GM18867 (cell line): ENCODE measurements around the gene KAZN.

ENCODE experiments used
- ATAC-seq: cut with Tn5 transposase; IDR thresholded peaks from one replicate; pipeline ENCODE4 v1.9.1; 2021; ENCODE audit warnings: mild to moderate bottlenecking, moderate library complexity; ENCODE audit not compliant: unreplicated experiment

KAZN gene

GRCh38 chr1:14945132-14946010 is 346.9 kb downstream of the KAZN start:
- ATAC-seq: no peak

- no peak for ATAC-seq
Measured at GRCh38 chr1:14946011-14946359, 347.5 kb downstream of the KAZN start.

GRCh38 chr1:14946684-14947238 is 348.3 kb downstream of the KAZN start:
- no peak for ATAC-seq

DNA sequence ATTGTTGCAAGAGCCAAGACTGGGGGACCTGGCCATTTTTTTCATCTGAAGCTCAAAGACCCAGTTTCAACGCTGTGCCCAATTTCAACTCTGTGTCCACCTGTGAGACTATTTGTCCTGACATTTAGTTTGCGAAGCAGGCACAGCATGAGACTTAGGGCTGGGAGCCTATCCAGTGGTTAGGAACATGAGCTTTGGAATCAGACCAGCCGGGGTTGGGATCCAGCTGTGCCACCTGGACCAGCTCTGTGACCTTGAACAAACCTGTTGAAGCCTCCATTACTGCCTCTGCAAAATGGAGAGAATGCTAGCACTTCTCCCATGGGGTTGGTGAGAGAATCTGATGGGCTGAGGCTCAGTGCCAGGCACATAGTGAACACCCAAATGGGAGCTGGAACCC is 348.9 kb downstream of the KAZN start:
- no peak for ATAC-seq

GRCh38 chr1:14948112-14948652 is 349.7 kb downstream of the KAZN start:
- ATAC-seq: no peak

- ATAC-seq: no peak
Measured at GRCh38 chr1:14949270-14949835, 350.9 kb downstream of the KAZN start.

- no peak for ATAC-seq
Measured at GRCh38 chr1:14949836-14950713, 351.6 kb downstream of the KAZN start.

DNA sequence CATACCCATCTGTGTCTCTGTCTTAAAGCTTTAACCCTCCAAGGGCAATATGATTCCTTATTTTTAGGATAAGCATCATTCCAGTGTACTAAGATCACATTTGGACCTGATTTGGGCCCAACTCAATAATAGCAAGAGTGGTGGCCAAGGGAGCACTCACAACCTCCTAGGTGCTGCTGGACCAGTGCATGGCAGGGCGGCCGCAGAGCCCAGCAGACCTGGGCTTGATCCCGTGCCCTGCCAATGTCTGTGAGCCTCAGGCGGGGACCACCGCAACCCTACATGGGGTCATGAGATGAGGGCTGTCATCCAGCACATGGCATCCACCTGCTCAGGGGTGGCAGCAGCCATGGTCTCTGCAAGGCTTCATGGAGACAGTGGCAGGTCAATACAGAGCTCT is 353.3 kb downstream of the KAZN start:
- no peak for ATAC-seq

GRCh38 chr1:14952626-14953314 is 354.3 kb downstream of the KAZN start:
- no peak for ATAC-seq

DNA sequence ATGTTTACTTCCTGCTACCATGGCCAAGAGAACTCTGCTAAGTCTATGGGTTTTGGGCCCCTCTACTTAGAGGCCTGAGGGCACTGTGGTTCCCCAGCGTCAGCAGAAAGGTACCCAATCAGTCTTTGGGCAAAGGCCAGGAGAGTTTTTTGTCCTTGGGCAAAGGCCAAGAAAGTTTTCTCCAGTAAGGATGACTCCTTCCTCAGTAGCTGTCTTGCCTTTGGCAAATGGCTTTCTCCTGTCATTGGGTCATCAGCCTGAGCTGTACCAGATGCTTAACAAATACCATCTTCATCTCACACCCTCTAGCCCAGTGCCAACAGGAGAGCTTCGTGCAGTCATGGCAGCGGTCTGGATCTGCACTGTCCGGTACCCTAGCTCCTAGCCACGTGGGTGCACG is 355.7 kb downstream of the KAZN start:
- no peak for ATAC-seq

DNA sequence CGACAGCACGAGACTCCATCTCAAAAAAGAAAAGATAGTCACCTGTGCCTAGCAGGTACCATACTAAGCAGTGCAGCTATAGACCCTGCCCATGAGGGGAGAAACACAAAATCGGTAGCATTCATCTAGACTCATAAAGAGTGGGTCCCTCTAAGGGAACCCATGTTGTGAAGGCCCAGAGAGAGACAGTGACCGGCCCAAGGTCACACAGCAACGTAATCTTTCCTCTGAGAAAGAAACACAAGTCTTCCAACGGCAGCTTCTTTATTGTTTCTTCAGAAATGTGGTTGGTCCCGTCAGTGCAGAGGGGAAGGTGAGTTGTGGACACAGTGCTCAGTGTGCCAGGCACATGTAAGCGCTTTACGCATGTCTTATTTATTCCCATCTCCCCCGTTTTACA is 356.4 kb downstream of the KAZN start:
- no peak for ATAC-seq

DNA sequence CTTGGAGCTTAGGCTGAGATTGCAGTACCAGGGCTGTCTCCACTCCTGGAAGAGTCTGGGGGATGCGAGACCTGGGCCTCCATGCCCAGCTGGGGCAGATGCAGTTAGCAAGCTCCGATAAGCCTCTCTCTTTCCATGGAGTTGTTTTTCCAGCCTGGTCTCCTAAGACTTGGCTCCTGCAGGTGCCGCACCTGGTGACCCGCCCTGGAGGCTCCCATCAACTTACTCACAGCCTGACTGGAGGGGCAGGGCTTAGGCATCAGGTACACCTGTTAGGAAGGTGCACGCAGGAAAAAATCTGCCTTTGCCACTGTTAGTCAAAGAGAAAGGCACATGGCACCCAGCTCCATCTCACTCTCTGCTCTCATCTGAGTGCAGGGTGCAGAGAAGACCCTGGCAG is 356.9 kb downstream of the KAZN start:
- ATAC-seq: no peak

GRCh38 chr1:14955976-14956375 is 357.5 kb downstream of the KAZN start:
- no peak for ATAC-seq

DNA sequence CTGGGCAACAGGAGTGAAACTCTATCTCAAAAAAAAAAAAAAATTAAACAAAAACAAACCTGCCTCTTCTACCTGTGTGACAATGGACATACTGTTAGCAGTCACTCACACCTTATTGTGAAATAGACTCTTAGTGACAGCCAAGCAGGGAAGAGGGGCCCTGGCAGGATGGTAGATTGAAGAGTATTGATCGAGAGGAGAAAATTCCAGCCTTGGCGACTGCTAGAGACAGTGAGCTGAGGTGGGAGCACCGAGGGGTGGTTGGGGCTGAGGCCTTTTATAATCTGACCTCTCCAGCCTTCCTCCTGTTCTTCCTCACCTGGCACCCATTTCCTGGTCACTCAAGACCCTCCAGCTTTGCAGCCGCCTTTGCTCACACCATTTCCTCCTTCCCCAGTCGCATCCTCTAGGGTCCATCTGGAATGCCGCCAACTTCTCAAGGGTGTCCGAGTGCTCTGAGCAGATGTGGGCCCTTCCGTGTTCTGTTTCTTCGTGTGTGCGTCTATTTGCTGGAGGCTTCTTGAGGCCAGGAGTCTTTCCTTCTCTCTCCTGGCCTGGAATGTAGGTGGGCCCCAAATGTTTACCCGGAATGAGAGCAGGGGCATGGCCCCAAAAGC is 358.2 kb downstream of the KAZN start:
- ATAC-seq: no peak

- no peak for ATAC-seq
Measured at GRCh38 chr1:14957375-14958098, 359.1 kb downstream of the KAZN start.

DNA sequence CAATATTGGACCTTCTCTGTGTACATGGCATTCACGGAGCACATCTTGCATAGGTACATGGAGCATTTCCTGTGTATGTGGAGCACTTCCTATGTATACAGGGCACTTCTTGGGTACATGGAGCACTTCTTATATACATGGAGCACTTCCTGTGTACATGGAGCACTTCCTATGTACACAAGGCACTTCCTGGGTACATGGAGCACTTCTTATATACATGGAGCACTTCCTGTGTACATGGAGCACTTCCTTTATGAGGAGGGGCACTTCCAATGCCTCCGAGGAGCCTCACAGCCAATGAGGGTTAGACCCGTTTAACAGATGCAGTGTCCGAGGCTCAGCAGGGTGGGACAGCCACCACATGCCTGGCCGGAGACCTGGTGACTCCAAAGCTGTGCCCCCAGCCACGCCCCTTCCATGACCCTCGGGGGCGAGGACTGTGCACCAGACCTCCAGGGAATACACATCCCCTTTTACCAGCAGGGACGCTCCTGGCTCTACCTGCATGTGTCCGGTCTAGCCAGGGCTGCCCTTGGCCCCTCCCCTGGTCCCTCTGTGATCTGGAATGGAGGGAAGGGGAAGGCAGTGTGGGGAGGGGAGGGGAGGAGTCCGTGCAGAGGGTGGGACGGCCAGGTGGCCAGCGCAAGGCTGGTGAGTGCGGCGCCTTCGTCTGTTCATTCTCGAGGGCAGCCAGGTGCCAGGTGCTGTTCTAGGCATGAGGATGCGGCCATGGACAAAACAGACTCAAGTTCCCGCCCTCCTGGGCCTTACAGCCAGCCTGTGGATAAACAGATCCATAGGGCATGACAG is 360.0 kb downstream of the KAZN start:
- no peak for ATAC-seq

DNA sequence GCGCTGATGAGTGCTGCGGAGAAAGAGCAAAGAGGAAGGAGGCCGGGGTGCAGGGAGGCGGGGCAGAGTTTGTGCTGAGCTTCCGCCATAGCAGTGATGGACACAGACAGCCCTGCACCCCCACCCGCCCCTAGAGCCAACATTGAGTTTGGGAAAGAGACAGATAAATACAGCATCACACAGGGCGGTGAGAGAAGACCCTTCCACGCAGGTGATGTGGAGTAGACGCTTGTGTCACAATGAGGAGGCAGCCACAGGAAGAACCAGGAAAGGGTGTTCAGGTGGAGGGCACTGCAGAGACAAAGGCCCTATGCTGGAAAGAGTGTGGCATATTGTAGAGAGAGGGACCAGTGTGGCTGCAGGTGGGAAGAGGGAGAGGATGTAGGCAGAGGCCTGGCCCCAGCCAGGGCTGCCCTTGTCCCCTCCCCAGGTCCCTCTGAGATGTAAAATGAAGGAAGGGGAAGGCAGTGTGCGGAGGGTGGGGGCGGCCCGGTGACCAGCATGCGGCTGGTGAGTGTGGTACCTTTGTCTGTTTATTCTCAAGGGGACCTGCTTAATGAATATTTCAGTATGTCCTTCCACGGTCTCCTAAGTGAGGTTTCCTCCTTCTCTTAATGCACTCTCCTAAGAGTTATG is 360.7 kb downstream of the KAZN start:
- no peak for ATAC-seq

- no peak for ATAC-seq
Measured at GRCh38 chr1:14961661-14962267, 363.3 kb downstream of the KAZN start.
